SK-MEL-5 (cell line): ENCODE data around the gene APELA. TPM values are rescaled to one million over a fixed set of nuclear protein-coding genes. Genes with fewer than 3 reads are reported as not detected.
"Not testable (repeated sequence)": the region's sequence is repeated elsewhere in the genome, so short reads cannot be mapped to it uniquely, and the experiment has no call there.

ENCODE experiments used
- DNase-seq: peaks from one replicate; pipeline ENCODE4 v3.0.0-alpha.2; 2016; ENCODE audit warnings: low read depth, low spot score
- in situ Hi-C: cut with HindIII; loops from 2 replicates; pipeline ENCODE4 v1.10.0; 2016; ENCODE audit warnings: low sequenced_read_pairs, high pct_unique_total_duplicates, low pct_unique_long_range_greater_than_20kb
- total RNA-seq: library from RNA; depleted of rRNA; stranded (reverse); fragments of >200 nt; shearing (Covaris generic); gene quantifications from 2 replicates; pipeline ENCODE4 v1.2.3, GENCODE V29; 2014

APELA gene
- total RNA-seq, 1 experiment from 2014 or later: not detected

DNA sequence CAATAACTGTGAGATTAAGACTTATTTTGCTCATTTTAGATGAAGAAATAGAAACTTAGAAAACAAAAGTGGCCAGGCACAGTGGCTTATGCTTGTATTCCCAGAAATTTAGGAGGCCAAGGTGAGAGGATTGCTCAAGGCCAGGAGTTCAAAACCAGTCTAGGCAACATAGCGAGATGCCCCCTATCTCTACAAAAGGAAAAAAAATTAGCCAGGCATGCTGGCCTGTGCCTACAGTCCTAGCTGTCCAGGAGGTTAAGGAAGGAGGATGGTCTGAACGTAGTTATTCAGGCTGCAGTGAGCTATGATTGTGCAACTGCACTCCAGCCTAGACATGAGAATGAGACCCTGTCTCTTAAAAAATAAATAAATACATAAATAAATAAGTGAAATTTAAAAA lies 28.0 kb downstream of the APELA start:
- in situ Hi-C loops: no loop called here
- no peak for DNase-seq

DNA sequence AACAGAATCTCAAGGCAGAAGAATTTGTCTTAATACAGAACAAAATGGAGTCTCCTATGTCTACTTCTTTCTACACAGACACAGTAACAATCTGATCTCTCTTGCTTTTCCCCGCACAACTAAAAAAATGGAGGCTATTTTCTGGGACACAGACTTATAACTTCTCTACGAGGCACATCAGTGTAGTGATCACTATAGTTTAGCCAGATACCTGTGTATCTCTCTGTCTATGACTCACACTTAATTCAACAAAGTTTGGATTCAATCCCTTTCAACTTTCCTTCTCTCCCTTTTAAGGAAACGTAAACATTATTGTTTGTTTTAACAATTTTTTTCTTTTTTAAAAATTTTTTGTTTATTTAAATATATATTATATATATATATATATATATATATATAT lies 29.4 kb downstream of the APELA start:
- in situ Hi-C loops: no loop called here
- DNase-seq: no peak

DNA sequence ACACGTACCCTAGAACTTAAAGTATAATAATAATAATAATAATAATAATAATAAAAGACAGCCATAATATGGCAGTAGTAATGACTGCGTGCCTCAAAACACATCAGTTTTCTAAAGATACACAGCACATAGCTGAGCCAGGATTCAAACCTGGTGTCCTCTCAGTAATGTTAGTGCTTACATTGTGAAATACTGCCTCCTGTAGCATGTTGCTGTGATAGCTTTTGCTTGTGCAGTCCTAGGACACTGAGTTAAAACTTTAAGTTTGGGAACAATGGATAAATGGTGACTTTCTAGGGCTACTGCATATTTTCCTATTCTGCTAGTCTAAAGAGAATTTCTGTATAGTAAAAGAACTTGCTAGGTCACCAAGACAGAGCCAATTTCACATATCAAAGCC lies 36.5 kb downstream of the APELA start:
- DNase-seq: peak; percentile 24
- in situ Hi-C loops: not testable (repeated sequence)

DNA sequence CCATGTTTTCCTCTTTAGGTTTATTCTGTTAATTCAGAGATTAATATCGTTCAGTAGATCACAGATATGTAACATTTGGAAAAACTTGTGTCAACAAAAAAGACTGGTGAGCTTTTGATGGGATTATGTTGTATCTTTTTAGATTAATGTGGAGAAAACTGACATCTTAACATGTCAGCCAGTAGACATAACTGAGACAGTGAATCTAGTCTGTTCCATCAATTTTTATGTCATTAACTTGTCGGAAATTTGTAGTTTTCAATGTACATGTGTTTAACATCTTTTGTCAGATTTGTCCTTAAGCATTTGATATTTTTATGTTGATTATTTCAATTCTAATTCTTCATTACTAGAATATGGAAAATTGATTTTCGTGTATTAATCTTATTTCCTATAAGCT lies 42.0 kb downstream of the APELA start:
- in situ Hi-C loops: no loop called here
- no peak for DNase-seq

DNA sequence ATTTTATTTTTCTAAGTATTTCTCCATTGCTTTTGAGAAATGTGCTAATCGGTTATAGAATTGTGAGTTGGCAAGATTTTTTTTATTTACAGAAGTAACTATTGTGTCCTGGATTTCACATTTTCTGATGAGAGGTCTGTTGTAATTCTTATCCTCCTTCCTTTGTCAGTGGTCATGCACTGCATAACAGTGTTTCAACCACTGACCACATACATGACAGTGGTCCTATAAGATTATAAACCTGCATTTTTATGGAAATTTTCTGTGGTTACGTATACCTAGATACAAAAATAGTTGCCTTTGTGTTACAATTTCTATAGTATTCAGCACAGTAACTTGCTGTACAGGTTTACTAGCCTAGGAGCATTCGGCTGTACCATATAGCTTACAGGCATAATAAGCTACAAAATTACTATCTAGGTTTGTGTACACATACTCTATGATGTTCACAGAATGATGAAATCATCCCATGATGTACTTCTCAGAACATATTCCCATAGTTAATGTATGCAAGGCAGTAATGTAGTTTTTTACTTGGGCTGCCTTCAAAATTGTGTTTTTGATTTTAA lies 47.8 kb downstream of the APELA start:
- DNase-seq: no peak
- in situ Hi-C loops: no loop called here

DNA sequence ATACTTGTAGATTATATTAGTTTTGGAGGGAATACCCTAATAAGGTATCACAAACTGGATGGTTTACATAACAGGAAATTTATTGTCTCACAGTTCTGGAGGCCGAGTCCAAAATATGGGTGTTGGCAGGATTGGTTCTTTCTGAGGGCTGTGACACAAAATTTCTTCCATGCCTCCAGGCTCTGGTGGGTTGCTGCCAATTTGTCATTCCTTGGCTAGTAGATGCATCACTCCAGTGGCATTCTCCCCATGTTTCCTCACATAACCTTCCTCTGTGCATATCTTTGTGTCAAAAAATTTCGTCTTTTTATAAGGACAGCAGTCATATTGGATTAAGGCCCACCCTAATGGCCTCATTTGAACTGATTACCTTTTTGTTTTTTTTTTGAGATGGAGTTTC lies 49.3 kb downstream of the APELA start:
- no peak for DNase-seq
- in situ Hi-C loops: no loop called here

DNA sequence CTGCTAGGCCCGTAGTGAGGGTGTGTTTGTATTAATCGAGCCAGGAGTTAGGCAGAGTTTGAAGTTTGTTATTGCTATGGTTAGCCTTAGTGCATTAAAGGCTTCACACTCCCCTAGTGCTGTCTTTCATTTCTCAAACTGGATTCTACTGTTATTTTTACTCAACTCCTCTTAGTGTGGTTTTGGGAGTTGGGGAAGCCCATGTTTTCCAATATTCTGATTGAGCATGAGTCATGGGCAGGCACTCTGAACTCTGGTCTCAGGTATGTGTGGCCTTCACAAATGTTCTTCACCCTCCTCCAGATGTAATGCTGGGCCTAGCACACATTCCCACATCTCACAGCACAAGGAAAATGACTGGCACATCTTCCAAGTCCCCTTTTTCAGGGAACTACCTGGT lies 50.1 kb downstream of the APELA start:
- DNase-seq, in situ Hi-C loops: not testable (repeated sequence)

DNA sequence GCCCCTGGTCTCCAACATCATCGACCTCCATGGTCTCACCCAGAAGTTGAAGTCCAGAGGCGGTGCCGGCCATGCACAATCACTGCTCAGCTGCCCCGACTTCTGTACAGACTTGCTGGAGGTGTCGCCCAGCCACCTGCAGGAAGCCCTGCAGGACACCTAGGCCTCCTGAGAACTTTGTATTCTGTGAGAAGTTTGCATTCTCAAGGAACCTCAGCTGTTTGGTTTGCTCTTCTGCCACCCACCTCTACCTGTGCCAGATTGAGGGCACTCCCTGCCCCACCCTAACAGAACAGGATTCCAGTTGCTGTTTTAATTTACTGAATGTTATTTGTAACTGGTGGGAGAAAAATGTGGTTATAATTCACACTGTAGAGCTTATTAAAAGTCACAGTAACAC lies 53.7 kb downstream of the APELA start:
- in situ Hi-C loops: no loop called here
- no peak for DNase-seq

DNA sequence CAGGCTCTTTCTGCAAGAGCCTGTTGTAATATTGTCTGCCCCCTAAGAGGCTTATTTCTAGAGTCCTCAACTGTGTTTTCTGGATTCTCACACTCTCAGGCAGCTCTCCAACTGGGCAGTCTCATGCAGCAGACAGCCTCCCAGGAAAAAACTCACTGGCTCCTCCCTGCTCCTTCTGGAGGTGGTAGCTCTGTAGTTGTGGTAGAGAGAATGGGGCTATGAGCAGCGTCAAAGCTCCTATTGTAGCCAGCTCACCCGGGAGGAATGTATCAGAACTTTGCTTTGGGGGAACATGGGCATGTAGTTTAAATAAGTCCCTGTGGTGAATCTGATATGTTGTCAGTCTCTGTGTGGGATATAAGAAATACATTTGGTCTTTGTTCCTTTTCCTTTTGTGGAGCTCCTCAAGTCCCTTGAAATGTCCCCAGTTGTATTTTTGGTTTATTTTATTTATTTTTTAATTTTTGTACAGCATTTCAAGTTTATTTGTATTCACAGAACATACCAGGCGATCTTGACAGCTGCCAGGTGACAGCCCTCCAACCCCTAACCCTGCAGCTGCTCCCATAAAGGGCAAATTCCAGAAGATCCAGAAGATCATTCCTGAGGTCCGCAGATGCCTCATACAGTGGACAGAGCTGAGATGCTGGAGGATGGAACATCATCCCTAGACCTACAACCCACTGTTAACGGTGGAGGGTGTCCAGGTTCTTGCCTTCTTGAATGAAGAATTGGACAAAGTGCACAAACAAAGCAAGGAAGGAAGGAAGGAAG lies 54.8 kb downstream of the APELA start:
- peak; percentile 35 for DNase-seq

DNA sequence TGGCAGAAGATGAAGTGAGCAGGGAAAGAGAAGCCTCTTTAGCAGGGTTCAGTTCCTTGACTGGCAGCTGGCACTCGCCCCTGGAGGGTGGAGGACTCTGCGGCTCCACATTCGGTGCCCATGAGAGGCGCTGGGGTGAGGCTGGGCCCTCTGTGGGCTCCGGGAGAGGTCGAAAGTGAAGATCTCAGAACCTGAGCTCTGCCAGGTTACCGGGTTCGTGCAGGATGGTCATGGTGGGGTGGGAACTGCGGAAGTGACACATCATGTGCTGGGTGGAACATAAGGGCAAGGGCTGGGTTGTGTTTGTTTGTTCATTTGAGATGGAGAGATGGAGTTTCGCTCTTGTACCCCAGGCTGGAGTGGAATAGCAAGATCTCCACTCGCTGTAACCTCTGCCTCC lies 56.3 kb downstream of the APELA start:
- in situ Hi-C loops: no loop called here
- no peak for DNase-seq

More for the DNA sequence above, 54.8 kb downstream of the APELA start:
- in situ Hi-C loops: no loop called here

DNA sequence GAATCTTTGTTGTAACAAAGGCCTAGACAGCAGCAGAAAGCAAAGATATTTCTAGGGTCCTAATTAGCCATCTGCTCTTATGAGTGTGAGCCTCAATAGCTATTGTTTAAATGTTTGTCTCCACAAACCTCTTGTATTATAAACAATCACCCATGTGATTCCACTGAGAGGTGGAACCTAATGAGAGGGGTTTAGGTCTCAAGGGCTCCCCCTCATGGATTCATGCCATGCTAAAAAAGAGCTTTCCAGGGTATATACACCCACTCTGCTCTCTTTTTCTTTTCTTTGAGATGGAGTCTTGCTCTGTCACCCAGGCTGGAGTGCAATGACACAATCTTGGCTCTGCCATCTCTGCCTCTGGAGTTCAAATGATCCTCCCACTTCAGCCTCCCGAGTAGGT lies 58.4 kb downstream of the APELA start:
- peak; percentile 57 for DNase-seq
- in situ Hi-C loops: no loop called here

DNA sequence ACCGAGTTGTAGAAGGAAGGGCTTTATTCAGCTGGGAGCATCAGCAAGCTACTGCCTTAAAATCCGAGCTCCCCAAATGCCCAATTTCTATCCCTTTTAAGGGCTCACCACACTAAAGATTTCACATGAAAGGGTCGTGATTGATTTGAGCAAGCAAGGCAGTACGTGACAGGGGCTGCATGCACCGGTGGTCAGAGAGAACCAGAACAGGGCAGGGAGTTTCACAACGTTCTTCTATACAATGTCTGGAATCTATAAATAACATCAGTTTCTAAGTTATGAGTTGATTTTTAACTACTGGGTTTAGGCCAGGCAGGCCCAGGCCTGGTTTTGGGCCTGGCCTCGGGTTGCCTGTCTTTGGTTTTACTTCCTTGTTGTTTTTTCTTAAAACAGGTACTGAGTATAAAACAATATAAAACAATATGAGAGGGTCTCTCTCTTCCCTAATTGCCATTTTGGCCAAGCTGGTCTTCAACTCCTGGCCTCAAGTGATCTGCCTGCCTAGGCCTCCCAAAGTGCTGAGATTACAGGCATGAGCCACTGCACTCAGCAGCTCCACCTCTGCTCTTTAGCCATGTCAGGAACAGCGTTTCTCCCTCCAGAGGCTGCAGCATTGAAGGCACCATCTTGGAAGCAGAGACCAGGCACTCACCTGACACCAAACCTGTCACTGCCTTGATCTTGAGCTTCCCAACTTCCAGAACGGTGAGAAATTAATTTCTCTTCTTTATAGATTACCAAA lies 59.1 kb downstream of the APELA start:
- DNase-seq, in situ Hi-C loops: not testable (repeated sequence)

DNA sequence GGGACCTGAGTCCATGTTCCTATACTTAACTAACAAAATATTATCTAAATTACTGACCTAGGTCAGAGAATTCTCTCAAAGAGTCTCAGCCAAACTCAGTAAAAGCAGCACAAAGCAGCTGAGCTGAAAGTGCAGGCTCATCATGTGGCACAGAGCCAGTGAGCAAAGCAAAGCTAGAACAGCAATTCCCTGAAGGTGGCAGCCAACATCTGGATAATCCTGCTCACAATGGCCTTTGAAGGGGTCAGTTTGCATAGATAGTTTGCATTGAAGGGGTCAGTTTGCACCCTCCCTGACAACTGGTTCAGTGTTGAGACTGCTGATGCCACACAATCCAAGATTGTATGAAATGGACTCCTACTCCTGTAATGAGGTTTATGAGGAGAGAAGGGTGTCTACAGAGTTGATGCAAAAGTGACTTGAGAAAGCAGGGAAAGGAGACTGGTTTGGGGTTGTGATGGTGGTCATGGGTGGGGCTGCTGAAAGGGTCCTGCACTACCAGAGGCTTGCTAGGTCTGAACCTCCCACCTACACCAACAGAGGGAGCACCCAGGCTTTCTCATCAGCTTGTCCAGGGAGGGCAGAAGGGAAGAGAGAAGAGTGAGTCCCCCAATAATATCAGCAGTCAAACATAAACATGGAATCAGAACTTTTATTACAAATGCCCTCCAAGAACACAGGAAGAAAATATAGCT lies 60.7 kb downstream of the APELA start:
- peak; percentile 35 for DNase-seq
- in situ Hi-C loops: no loop called here

DNA sequence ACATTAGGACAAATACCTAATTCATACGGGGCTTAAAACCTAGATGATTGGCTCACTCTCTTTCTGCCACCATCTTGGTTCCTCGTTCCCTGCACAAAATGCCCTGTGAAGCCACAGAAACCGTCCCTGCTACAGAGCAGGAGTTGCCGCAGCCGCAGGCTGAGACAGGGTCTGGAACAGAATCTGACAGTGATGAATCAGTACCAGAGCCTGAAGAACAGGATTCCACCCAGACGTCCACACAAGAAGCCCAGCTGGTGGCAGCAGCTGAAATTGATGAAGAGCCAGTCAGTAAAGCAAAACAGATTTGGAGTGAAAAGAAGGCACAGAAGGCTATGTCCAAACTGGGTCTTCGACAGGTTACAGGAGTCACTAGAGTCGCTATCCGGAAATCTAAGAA lies 66.2 kb downstream of the APELA start:
- in situ Hi-C loops: no loop called here
- DNase-seq: no peak

DNA sequence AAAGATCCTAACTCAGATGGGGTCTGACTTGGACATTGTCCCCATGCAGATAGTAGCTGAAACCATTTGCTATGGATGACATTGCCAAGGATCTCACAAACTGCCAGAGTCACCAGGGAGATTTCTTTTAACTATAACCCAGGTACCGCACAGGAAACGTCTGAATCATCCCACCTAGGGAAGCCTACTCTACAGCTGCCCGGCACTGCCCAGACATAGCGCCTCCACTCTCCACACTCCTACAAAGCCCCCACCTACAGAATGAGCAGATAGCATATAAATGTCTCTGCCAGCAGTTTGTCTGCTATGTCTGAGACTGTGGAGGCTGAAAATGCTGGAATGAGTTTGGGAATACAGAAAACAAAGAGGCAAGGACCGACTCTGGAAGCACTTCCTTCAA lies 68.2 kb downstream of the APELA start:
- in situ Hi-C loops: no loop called here
- DNase-seq: no peak

DNA sequence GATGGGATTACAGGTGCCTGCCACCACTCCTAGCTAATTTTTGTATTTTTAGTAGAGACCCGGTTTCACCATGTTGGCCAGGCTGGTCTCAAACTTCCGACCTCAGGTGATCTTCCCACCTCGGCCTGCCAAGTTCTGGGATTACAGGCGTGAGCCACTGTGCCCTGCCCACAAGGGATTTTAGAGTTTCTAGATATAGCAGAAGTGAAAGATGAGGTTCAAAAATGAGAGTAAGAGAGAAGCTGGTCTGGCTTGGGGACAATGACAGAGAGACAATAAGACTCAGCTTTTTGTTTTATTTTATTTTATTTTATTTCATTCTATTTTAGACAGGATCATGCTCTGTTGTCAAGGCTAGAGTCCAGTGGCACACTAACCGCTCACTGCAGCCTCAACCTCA lies 69.8 kb downstream of the APELA start:
- DNase-seq: no peak
- in situ Hi-C loops: no loop called here
